Measurements from ENCODE around the gene BTBD3.

Gene BTBD3

DNA sequence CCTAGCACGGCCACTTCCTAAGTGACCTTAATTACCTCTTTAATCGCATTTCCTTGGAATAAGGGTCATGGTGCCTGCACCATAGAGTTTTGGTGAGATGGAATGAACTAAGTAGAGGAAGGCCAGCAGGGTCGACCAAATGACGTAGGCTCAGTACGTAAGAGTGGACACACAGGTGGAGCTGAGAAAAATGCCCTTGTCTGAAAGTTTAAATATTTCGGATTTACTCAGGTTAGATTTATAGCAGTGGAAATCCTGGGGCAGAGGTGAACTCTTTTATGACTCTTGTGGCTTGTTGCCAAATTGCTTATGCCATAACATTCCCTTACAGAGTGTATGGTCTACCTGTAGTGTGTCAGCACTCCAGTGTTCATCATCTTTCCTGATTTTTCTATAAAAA, 23.6 kb upstream of the BTBD3 start:
- Histone ChIP-seq H3K4me1 (no peaks in the 10 kb centered on the region), H3K36me3 (no peaks in the 10 kb centered on the region), H3K4me3 (ENCODE audit: low read depth, low read length) (no peak overlapping the region), H3K9me3 (no peaks in the 10 kb centered on the region), H3K27me3 (no peaks in the 10 kb centered on the region)
- DNase-seq, result no peak
- TF ChIP-seq CTCF (IDR thresholded peaks at IDR 0.05; ENCODE audit: low read depth, low read length), result no peak

- Histone ChIP-seq H3K4me1 (no peaks in the 10 kb centered on the region), H3K36me3 (no peaks in the 10 kb centered on the region), H3K27me3 (no peaks in the 10 kb centered on the region), H3K4me3 (ENCODE audit: low read depth, low read length) (no peak overlapping the region), H3K9me3 (no peaks in the 10 kb centered on the region)
- DNase-seq, result no peak
- TF ChIP-seq CTCF (IDR thresholded peaks at IDR 0.05; ENCODE audit: low read depth, low read length), result no peak
Observed at GRCh38 chr20:11895861-11896387, 21.8 kb upstream of the BTBD3 start.

- no peaks in the 10 kb centered on the region for H3K9me3 ChIP-seq
- H3K36me3 ChIP-seq, result no peaks in the 10 kb centered on the region
- H3K4me3 ChIP-seq (ENCODE audit: low read depth, low read length), result no peak overlapping the region
- no peaks in the 10 kb centered on the region for H3K4me1 ChIP-seq
- no peaks in the 10 kb centered on the region for H3K27me3 ChIP-seq
- no peak for TF ChIP-seq CTCF (IDR thresholded peaks at IDR 0.05; ENCODE audit: low read depth, low read length)
- no peak for DNase-seq
Observed at GRCh38 chr20:11901127-11901526, 16.6 kb upstream of the BTBD3 start.

DNA sequence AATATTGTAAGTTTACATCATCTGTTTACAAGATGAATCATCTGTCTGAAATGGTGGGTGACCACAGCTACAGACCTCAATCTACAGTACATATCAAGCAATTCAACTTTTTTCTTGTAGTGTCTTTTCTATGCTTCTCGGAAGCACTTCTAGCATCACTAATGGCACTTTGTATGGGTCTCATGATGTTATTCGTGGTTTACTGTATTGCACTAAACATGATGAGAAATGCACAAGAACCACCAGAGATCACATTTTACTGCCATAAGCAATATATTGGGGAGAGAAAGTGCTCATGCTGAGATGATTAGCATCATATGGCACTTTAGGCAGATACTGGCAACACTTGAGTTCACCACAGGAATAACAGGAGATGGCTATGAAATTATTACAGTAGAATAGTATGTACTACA, 15.4 kb upstream of the BTBD3 start:
- Histone ChIP-seq H3K4me3 (ENCODE audit: low read depth, low read length) (no peak overlapping the region), H3K27me3 (no peaks in the 10 kb centered on the region), H3K9me3 (no peaks in the 10 kb centered on the region), H3K36me3 (no peaks in the 10 kb centered on the region), H3K4me1 (no peaks in the 10 kb centered on the region)
- no peak for TF ChIP-seq CTCF (IDR thresholded peaks at IDR 0.05; ENCODE audit: low read depth, low read length)
- DNase-seq, result no peak

DNA sequence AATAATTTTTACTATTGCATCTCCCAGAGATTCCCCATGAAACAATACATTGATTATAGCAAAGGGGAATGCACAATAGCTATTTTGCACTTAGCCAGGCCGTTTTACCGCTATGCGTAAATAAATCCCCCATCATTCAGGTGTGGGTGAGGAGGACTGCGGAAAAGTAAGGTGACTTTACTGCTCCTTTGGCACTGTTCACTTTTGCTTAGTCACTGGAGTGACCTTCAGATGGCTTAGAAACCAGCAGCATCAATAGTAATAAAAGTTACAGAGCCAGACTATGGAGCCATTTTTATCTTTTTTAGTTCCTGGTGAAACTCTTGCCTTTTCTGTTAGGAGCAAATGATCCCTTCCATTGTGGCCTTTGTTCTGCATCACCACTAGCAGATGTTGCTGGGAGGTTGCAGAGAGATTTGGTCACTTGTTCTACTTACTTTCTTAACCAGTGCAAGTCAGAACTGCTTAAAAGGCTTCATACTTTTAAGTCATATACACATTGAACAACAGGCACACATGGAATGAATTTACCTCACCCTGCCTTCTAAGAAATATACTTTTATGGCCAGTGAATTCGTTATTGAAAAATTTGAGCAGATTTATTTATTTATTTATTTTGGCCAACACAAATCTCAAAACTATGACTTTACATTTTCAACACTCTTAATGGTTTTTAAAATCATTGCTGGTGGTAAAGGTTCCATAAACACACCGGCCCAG, 12.1 kb upstream of the BTBD3 start:
- H3K27me3 ChIP-seq, result no peaks in the 10 kb centered on the region
- no peaks in the 10 kb centered on the region for H3K9me3 ChIP-seq
- H3K4me1 ChIP-seq, result no peaks in the 10 kb centered on the region
- DNase-seq, result no peak
- no peaks in the 10 kb centered on the region for H3K36me3 ChIP-seq
- H3K4me3 ChIP-seq (ENCODE audit: low read depth, low read length), result no peak overlapping the region
- TF ChIP-seq CTCF (IDR thresholded peaks at IDR 0.05; ENCODE audit: low read depth, low read length), result no peak

All from BE2C (cell line).